Prostate gland (tissue), 2 donors: ENCODE measurements around the gene P2RY10. TPM values are rescaled to one million over a fixed set of nuclear protein-coding genes. Genes with fewer than 3 reads are reported as not detected.

Source experiments
- DNase-seq: peaks from one replicate; pipeline ENCODE4 v3.0.0-alpha.2; 2019; ENCODE audit warnings: low spot score
- H3K27ac ChIP-seq, 2 donors: fragments of 200-600 bp; sonication (generic); 2 replicates each; pipeline ENCODE4 v1.5.1; 2017 to 2019
- H3K27me3 ChIP-seq: fragments of 200-600 bp; sonication (generic); replicated peaks from 2 replicates; pipeline ENCODE4 v1.5.1; 2019; ENCODE audit not compliant: insufficient read depth
- H3K36me3 ChIP-seq, 2 donors: fragments of 200-600 bp; sonication (generic); 1 replicate in 1 of 2; 2 replicates in 1 of 2; pipeline versions ENCODE4 v1.5.1 to v1.8.1; 2017 to 2019
- H3K4me1 ChIP-seq: fragments of 200-600 bp; sonication (generic); replicated peaks from 2 replicates; pipeline ENCODE4 v1.5.1; 2019
- H3K4me3 ChIP-seq, 2 donors: fragments of 200-600 bp; sonication (generic); 2 replicates each; pipeline ENCODE4 v1.5.1; 2017 to 2019
- H3K9me3 ChIP-seq: fragments of 200-600 bp; sonication (generic); 2 replicates; pipeline ENCODE4 v1.5.1; 2017
- POLR2A ChIP-seq: fragments of 450-650 bp; IDR thresholded peaks from one replicate; pipeline ENCODE4 v1.6.1; 2016; ENCODE audit warnings: antibody characterized with exemption, mild to moderate bottlenecking
- POLR2AphosphoS5 ChIP-seq: sonication (generic); formaldehyde crosslinking; IDR thresholded peaks from one replicate; pipeline ENCODE4 v1.6.1; 2017; ENCODE audit warnings: antibody characterized with exemption
- WGBS: methylation state at CpG from one replicate; pipeline ENCODE4 v1.1.5; 2018; 5-methylcytosine and 5-hydroxymethylcytosine counted together
- intact Hi-C: fragments of 100-400 bp; cut with DNase I; formaldehyde crosslinking; loops from one replicate; pipeline ENCODE4 v1.14.2; 2022
- total RNA-seq, 2 donors: library from RNA; depleted of rRNA; stranded (reverse); fragments of >200 nt; gene quantifications; one replicate each; pipeline ENCODE4 v1.1.0, GENCODE V29; 2016
- TF ChIP-seq, protein P1 (sequence below), 4 experiments: fragments of 200-600 bp in 2 of 4; fragments of 450-650 bp in 2 of 4; sonication (generic) in 2 of 4; IDR thresholded peaks; 1 replicate in 3 of 4; 2 replicates in 1 of 4; pipeline ENCODE4 v1.5.1; 2016 to 2019; ENCODE audit warnings: antibody characterized with exemption in 4 of 4, mild to moderate bottlenecking in 2 of 4, moderate library complexity in 2 of 4

Gene P2RY10
- under 1 TPM in 1 of 2 donors, not detected in 1; 0.96 TPM for total RNA-seq

- no peak for DNase-seq
- H3K9me3 ChIP-seq: no peaks in the 10 kb centered on the region
- 59% methylated on average over 5 of the region's 5 CpGs for WGBS
- intact Hi-C loops: no loop called here
- no peaks in the 10 kb centered on the region for H3K27me3 ChIP-seq
- H3K27ac ChIP-seq: no peak within 1 kb of the TSS
- TF ChIP-seq POLR2A (no peak), POLR2AphosphoS5 (no peak)
- TF ChIP-seq, protein P1, sequence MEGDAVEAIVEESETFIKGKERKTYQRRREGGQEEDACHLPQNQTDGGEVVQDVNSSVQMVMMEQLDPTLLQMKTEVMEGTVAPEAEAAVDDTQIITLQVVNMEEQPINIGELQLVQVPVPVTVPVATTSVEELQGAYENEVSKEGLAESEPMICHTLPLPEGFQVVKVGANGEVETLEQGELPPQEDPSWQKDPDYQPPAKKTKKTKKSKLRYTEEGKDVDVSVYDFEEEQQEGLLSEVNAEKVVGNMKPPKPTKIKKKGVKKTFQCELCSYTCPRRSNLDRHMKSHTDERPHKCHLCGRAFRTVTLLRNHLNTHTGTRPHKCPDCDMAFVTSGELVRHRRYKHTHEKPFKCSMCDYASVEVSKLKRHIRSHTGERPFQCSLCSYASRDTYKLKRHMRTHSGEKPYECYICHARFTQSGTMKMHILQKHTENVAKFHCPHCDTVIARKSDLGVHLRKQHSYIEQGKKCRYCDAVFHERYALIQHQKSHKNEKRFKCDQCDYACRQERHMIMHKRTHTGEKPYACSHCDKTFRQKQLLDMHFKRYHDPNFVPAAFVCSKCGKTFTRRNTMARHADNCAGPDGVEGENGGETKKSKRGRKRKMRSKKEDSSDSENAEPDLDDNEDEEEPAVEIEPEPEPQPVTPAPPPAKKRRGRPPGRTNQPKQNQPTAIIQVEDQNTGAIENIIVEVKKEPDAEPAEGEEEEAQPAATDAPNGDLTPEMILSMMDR (IDR thresholded peaks at IDR 0.05): no peak
- no peaks in the 10 kb centered on the region for H3K4me1 ChIP-seq
- no peak within 1 kb of the TSS for H3K4me3 ChIP-seq
- H3K36me3 ChIP-seq: no peaks in the 10 kb centered on the region
Observed at GRCh38 chrX:78945186-78945912, at the start of gene P2RY10. P2RY10 (plus strand) TSS chrX:78945391; CDS start chrX:78960521, 15,130 bp downstream.

GRCh38 chrX:78922754-78923153 lies 22.4 kb upstream of the P2RY10 start:
- Histone ChIP-seq H3K4me3 (no peak overlapping the region), H3K4me1 (no peaks in the 10 kb centered on the region), H3K27ac (no peak overlapping the region), H3K36me3 (no peaks in the 10 kb centered on the region), H3K9me3 (no peaks in the 10 kb centered on the region), H3K27me3 (no peaks in the 10 kb centered on the region)
- TF ChIP-seq, protein P1 (IDR thresholded peaks at IDR 0.05): no peak
- TF ChIP-seq POLR2A (no peak), POLR2AphosphoS5 (no peak)
- intact Hi-C loops: no loop called here
- no peak for DNase-seq
- WGBS: 56% methylated on average over 1 of the region's 1 CpG

GRCh38 chrX:78923198-78924015 lies 21.8 kb upstream of the P2RY10 start:
- Histone ChIP-seq H3K9me3 (no peaks in the 10 kb centered on the region), H3K27ac (no peak overlapping the region), H3K36me3 (no peaks in the 10 kb centered on the region), H3K4me1 (no peaks in the 10 kb centered on the region), H3K27me3 (no peaks in the 10 kb centered on the region), H3K4me3 (no peak overlapping the region)
- DNase-seq: no peak
- intact Hi-C loops: no loop called here
- WGBS: 55% methylated on average over 3 of the region's 3 CpGs
- TF ChIP-seq POLR2A: no peak
- TF ChIP-seq, protein P1 (IDR thresholded peaks at IDR 0.05): no peak
- no peak for TF ChIP-seq POLR2AphosphoS5

- no peaks in the 10 kb centered on the region for H3K36me3 ChIP-seq
- H3K4me1 ChIP-seq: no peaks in the 10 kb centered on the region
- H3K27me3 ChIP-seq: no peaks in the 10 kb centered on the region
- H3K4me3 ChIP-seq: no peak overlapping the region
- no peak overlapping the region for H3K27ac ChIP-seq
- H3K9me3 ChIP-seq: no peaks in the 10 kb centered on the region
- intact Hi-C loops: no loop called here
- TF ChIP-seq POLR2AphosphoS5: no peak
- TF ChIP-seq, protein P1 (IDR thresholded peaks at IDR 0.05): no peak
- TF ChIP-seq POLR2A: no peak
- 25% methylated on average over 1 of the region's 1 CpG for WGBS
- DNase-seq: no peak
Observed at GRCh38 chrX:78931814-78932213, 13.4 kb upstream of the P2RY10 start.
